ENCODE data around the gene PRDM5.
"Not testable (repeated sequence)": the region's sequence is repeated elsewhere in the genome, so short reads cannot be mapped to it uniquely, and the experiment has no call there.

The PRDM5 gene

DNA sequence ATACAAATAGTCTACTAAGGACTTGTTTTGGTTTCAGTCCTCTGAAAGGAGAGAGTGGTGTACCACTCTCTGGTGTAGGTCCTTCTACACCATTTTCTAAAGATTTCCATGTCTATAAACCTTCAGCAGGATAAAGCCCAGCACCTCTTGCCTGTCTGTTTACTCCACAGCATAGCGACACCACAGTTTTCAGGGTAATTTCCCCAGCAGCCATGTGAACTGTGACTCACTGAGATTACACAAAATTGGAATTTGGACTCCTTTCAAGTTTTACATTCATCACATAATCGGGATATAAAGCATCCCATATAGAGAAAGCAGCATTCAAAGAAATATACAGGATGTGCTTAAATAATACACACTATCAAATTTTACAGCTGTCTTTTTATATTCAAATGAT is 229.6 kb downstream of the PRDM5 start:
- DNase-seq: no peak

DNA sequence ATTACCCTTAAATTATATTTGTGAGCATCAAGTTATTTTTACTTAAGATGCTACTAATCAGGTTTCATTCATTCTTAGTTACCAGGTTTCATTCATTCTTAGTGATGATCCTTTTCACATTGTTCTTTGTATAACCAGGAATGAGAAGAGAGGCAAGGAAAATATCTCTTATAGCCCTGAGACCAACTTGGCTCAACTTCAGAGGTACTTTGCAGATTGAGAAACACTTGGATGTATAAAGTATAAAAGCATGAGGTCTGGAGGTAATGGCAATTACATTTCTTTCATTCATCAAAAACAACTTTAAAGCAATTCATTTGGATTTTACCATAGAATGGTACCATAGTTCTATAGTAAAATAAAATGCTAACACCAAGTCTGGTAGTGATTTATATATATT is 231.0 kb downstream of the PRDM5 start:
- no peak for DNase-seq

DNA sequence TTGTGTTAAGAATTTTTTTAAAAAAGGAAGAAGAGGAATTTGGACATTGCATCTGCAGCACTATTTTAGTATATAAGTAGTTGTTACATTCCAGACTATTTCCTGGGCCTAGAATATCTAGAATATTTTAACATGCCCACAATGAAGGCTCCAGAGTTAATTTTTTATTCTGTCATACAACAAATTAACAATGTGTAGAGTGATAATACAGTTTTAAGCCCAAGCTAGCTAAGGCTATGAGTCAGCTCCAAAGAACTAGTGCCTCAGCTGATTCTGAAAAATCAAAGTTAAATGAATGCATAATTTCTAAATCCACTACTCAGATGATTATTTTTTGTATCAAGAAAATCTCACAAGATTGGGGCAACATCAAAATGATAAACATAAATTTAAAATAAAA is 231.4 kb downstream of the PRDM5 start:
- no peak for DNase-seq

DNA sequence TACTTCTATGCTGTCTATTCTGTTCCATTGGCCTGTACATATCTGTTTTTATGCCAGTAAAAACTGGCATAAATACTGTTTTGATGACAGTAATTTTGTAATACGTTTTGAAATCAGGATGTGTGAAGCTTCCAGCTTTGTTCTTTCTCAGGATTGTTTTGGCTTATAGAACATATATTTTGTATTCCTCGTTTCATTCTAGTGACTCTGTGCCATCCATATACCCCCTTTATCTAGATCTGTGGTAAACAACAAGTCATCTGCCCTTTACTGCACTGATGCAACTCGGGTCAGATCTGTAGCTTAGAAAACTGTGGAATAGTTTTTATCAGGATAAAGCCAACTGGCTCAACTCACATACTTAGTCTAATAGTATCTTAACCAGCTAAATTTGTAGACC is 233.7 kb downstream of the PRDM5 start:
- DNase-seq: no peak

DNA sequence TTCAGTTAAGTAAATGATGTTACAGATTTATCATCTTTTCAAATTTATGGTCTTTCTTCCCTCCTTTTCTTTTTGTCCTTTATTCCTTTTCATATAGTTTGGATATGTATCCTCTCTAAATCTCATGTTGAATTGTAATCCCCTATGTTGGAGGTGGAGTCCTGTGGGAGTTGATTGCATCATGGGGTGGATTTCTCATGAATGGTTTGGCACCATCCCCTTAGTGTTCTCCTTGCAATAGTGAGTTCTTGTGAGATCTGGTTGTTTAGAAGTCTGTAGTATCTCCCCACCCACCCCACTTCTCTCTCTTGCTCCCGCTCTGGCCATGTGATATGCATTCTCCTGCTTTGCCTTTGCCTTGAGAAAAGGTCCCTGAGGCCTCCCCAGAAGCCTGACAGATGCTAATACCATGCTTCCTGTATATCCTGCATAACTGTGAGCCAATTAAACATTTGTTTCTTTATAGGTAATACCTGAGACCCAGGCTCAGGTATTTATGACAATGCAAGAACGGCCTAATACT is 236.7 kb downstream of the PRDM5 start:
- no peak for DNase-seq

DNA sequence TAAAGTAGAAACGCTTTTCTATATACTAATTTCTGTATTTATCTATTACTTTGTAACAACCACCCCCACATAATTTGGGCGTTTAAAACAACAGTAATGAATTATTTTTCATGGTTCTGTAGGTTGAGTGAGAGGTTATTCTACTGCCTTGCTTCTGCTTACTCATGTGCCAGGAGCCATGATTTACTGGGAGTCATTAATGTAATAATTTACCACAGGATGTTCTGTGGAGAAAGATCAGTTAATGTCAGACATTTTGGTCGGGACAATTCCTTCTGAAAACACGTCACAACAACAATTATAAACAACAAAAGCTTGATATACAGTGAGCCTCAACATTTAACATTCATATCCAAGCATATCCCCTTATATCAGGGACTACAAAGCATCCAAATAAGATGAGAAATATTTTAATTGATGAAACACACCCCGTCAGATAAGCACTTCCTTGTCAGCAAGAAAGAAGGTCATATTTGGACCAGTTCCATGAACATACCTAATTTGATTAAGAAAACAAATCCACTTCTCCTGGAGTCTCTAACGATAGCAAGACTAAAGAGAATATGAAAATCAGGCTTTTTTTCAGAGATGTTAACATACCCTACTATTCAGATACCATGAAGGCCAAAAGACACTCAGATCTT is 238.5 kb downstream of the PRDM5 start:
- no peak for DNase-seq

DNA sequence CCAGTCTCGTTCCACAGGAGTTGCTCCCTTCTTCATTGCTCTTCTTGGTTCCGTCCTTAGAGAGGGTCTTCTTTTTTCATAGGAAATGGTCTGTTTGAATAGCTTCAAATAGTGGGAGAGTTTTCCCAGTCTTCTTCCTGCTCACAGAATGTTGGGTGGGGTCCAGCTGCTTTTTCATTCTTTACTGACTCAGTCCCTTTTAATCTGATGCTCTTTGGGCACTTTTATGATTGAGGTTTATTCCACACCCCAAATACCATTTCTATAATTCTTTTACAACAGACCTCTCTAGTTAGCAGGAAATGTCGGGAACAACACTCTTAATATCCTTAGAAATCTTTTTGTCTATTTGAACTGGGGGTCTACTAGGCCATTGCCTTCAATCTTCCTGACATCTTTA is 239.5 kb downstream of the PRDM5 start:
- DNase-seq: no peak

DNA sequence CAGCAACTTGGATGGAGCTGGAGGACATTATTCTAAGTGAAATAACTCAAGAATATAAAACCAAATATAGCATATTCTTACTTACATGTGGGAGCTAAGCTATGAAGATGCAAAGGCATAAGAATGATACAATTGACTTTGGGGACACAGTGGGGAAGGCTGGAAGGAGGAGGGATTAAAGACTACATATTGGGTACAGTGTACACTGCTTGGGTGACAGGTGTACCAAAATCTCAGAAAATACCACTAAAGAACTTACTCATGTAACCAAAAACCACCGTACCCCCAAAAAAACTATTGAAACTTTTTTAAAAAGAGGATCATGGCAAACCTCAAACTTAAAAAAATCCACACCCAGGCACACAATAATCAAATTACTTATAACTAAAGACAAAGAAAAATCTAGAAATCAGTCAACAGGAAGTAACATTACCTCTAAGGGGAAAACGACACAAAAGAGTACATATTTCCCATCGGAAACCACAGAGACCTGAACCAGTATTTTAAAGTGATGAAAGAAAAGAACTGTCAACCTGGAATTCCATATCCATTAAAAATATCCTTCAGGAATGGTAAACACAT is 241.8 kb downstream of the PRDM5 start:
- no peak for DNase-seq

DNA sequence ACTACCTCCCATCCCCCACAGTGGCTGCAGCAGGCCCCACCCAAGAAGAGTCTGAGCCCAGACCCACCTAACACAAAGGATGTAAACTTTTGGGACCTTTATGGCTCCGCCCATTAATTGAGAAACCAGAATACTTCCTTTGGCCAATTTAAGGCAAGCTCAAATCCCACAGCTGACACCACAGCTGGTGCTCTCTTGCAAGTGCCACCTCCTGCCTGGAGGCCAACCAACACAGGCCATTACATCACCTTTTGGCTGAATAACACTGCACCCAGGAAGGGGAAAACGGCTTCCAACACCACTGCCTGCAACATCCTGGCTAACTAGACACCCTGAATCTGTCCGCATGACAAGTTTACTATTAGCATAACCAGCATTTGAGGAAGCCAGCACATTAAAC is 248.8 kb downstream of the PRDM5 start:
- DNase-seq: no peak

DNA sequence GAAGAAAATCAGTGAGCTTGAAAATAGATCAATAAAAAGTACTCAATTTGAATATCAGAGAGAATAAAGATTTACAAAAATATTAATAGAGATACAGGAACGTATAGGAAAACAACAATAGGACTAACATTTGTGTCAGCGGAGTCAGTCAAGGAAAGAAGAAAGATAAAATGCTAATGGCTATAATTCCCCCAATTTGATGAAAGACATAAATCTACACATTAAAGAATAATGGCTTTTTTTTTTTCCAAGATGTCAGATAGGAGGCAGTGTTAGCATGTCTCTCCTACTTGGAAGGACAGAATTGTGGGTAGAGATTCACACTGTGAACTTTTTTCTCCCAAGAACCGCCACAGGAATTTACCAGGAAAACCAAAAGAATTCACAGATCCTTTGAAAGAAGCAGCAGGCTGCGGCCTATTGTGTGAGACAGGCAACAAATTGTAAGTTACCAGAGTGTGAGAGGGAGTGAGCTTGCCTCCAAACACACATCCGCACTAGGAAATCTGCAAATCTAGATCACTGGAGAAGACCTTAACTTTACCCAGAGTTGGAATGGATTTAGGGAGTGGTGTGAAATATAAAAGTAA is 249.9 kb downstream of the PRDM5 start:
- DNase-seq: no peak

DNA sequence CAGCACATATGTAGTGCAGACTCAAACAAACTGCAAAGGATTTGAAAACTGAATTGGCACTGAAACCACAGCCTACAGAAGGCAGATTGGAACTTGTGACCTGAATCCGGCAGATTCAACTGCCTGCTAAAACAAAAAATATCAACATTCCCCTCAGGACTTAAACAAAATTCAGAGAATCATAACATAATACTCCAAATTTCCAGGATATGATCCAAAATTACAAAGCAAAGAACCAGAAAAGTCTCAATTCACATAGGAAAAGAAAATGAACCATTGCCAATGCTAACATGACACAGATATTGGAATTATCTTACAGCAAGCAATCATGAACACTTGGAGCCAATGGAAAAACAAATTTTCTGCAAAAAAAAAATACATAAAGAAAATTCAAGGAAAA is 250.4 kb downstream of the PRDM5 start:
- DNase-seq: no peak

DNA sequence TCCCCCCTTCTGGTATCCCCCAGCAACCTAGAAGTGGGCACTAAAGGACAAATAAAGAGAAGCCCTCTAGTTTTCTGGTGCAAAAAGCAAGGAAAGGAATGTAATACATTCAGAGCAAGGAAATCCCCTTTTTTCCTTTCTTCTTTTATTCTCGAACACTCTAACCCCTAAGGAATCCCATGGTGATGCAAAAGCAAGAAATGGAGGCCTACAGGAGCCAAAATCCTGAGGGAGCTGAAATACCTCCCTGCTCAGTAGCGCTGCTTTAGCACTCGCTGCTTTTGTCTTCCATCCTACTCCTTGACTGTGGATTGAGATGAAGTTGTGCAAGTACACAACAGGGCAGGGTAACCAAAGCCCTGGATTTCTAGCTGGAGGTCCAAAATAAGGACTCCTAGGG is 251.0 kb downstream of the PRDM5 start:
- DNase-seq: no peak

DNA sequence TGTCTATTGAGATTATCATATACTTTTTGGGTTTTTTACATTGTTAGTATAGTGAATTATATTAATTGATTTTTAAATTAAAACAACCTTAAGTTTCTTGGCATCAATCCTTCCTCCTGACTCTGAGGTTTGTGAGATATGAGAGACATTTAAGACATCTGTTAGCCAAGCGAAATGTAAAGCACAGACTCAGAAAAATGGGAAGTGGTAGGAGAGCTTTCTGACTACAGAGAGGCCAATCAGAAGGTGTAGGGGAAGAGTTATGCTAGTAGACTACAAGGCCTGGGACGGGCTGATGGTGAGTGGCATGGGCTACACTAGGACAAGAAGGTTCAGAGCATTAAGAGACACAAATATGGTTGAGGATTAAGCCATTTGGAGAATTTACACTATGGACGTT is 255.4 kb downstream of the PRDM5 start:
- no peak for DNase-seq

DNA sequence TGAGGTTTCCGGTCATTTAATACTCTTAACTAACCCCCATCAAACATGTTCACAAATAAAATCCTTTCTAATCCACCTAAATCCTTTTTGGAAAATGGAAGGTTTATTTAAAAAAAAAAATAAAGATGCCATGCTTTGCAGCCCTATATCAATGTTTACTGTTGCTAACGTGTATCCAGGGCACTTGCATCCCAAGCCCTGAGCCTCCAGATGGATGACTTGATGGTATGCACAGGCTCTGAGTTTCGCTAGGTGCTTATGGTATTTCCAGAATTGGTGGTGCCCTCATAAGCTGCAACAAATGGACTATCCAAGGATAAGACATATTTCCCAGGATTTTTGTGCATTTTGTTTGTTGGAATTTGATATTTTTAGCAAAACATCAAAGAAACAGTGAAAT is 257.7 kb downstream of the PRDM5 start:
- DNase-seq: no peak

DNA sequence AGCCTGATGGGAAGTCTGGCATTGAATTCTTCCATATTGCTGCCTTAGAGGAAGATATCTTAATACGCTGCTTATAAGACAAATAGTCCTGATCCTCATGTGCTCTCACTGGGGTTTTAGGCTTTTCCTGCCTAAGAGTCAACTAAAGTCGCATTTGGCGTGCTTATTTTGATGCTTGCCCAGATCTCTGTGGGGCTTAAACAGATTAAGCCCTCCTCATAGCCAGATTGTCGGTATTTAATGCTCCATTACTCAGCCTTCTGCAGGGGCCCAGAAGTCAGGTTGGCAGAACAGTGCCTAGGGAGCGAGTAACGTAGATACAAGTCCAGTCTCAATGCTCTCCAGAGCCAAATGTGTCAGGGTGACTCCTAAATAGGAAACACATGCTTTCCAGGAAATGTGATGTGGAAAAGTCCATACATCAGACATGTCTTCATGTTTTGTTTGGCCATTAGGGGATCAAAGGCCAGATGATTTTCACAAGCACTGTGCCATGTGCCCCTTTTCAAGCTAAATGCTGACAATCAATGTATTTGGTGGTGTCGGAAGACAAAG is 262.8 kb downstream of the PRDM5 start:
- DNase-seq: no peak

DNA sequence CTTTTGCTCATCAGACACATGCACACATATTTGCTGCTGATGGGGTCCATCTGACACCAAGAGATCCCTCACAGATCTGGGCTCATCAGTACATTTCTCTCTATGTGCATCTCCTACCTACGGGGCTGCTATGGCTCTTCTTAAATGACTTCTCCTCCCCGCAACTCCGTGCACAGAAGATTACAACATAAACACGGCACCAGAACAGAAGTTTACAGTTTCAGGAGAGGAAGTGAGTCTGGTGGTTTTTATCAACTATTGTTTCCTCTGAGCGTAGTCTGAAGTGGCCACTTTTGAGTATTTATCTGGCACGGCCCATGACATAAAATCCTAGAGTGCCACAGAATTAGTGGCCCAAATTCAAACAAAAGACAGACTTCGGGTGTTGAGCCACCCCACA is 263.8 kb downstream of the PRDM5 start:
- DNase-seq: no peak

DNA sequence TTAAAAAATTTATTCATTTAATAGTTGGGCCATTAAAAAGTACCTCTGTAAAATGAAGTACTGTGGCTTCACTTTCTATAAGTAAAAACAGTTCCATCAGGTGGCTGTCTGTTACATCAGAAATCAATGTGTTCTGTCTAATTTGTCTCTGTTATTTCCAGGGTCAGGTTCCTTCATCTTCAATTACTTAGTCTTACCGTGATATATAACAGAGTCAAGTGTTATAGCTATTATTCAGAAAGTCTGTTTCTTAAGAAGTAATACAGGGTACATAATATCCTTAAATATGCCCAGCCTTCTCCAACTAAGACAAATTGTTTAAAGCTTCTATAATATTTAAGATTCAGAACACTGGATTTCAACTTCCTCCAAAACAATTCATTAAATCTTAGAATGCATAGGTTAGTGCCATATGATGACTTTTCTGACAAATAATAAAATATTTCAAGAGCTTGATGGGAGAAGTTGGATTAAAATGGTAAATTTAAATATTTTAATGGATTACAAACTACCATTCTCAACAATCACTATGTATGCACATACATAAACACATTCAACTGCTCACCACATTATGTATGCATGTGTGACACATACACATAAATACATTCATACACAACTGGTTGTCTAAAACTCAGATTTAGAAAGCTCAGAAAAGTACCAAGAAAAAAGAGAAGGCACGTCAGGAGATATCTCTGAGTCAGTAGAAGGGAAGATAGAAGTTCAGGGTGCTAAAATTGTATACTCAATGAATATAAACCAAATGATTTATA is 268.5 kb downstream of the PRDM5 start:
- no peak for DNase-seq

DNA sequence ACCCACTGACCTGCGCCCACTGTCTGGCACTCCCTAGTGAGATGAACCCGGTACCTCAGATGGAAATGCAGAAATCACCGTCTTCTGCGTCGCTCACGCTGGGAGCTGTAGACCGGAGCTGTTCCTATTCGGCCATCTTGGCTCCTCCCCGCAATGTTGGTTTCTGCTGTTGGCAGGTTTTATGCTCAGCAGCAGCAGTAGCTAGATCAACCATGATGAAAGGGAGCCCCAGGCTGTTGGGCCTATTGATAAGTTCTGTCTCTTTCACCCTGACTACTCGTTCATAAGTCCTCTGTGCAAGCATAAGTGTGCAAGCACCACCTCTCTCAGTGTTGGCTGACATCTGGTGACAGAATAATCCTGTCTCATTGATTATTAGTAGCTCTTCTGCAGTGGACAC is 274.2 kb downstream of the PRDM5 start:
- not testable (repeated sequence) for DNase-seq

All from cerebellar nuclear complex (tissue), 1 donor.